22Rv1 (cell line): ENCODE results near the gene PPP6R2.

Source experiments
- CTCF ChIP-seq: fragments of 450-650 bp; IDR thresholded peaks from 2 replicates; pipeline ENCODE4 v1.5.1; 2017; ENCODE audit warnings: mild to moderate bottlenecking
- ZFX ChIP-seq: fragments of 450-650 bp; IDR thresholded peaks from 2 replicates; pipeline ENCODE4 v1.6.1; 2017; ENCODE audit warnings: antibody characterized with exemption, borderline replicate concordance

- TF ChIP-seq CTCF (no peak), ZFX (no peak)
These were observed 34.6 kb upstream of the PPP6R2 start for GRCh38 chr22:50308597-50308935.
